NK-92 treated with Interleukin-12 subunit alpha and Interleukin-12 subunit beta, amount 100 ng/mL, for 24 hours (cell line): Measurements from ENCODE around the gene ARFIP1.
"Not testable (repeated sequence)": the region's sequence is repeated elsewhere in the genome, so short reads cannot be mapped to it uniquely, and the experiment has no call there.

ENCODE experiments used
- DNase-seq: peaks from one replicate; lab custom pipeline; 2025; lab: John Stamatoyannopoulos, UW

The ARFIP1 gene, protein sequence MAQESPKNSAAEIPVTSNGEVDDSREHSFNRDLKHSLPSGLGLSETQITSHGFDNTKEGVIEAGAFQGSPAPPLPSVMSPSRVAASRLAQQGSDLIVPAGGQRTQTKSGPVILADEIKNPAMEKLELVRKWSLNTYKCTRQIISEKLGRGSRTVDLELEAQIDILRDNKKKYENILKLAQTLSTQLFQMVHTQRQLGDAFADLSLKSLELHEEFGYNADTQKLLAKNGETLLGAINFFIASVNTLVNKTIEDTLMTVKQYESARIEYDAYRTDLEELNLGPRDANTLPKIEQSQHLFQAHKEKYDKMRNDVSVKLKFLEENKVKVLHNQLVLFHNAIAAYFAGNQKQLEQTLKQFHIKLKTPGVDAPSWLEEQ

DNA sequence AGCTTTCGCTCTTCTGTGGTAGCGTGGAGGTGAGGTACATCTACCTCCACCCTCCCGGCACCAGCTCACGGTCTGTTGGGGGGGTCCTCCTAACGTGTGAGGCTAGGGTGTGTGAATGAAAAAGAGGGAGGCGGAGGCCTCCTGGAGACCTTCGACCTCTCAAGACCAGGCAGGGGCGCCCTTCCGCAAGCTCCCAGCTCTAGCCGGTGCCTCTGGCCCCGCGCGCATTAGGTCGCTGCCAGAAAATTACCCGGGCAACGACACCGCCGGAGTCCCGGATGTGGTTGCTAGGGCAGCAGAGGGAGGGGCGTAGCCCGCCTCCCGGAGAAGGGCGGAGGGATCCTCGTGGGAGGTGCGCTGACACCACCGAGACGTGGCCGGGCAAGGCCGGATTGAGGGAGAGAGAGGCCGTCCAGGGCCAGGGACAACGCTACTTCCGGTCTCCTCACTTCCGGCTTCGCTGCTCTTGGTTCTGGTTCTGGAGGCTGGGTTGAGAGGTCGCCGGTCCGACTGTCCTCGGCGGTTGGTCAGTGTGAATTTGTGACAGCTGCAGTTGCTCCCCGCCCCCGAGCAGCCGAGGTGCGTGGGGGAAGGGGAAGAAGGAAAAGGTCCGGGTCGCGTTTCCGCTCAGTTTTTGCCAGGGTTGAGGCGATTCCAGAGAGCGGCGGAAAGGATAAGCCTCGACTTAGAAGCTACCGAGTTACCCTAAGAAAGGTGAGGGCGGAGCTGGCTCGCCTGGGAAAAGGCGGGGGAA lies at the start of gene ARFIP1, which contains the start of gene TIGD4:
TSS of gene ARFIP1 (plus strand) at position 442 of the 754 bp plus-strand sequence. CDS start 49,680 bp downstream, outside the sequence.
TSS of gene TIGD4 (minus strand) at position 218 of the 754 bp plus-strand sequence. CDS start 8,726 bp downstream, outside the sequence.
- DNase-seq, result peak; percentile 94

DNA sequence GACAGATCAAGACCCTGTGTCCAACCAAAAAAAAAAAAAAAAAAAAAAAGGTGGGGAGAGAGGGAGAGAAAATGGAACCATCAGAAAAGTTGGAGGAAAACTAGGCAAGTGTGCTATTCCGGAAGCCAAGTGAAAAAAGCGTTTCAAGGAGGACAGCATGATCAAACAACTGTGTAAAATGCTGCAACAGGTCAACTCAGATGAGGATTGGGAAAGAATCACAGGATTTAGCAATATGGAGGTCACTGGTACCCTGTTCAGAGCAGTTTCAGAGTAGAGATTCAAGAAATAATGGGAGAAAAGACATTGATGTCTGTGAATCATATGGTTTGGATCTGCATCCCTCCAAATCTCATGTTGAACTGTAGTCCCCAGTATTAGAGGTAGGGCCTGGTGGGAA lies 47.8 kb upstream of the ARFIP1 start:
- DNase-seq, result no peak

DNA sequence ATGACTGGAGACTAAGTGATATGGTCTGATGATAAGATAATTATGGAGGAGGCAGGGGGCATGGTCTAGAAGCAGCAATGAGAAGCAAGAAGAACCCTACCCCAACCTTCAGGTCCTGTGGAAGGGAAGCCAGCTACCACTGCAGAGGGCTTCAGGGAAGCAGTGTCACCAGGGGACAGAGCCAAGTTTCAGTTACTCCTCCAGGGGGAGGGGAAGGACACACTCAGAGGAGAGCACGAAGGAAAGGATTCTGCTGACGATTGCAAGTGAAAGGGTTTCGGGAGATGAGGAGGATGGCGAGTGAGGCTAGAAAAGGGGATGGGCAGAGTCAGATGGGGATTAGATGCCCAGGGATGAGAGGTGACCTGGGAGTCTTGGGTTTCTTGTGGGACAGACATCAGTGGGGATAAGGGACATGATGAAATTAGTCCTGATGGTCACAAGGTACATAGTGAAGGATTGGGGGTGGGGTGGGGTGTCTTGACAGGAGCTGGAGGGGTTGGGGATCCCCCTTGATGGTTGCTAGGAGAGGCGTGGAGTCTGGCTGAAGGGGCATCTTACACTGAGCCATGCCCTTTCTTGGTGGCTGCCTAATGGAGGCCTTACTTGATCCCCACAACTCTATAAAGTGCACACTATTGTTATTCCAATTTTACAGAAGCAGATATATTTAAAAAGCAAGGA lies 45.6 kb upstream of the ARFIP1 start:
- DNase-seq, result no peak

DNA sequence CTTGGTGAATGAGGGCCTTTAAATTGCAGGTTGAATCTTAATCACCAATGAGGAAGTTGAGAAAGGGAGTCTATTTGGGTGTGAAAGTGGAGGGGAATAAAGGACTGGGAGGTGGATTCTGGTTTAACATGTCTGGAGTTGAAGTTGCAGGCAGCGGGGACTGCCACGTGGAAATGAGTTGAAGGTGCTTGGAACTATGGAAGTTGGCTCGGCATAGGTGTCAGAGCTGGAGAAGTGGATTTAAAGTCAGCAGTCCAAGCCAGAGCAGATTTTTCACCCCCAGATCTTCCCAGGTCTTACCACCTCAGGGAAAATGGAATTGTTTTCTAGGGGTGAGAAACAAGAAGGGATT lies 45.1 kb upstream of the ARFIP1 start:
- no peak for DNase-seq

DNA sequence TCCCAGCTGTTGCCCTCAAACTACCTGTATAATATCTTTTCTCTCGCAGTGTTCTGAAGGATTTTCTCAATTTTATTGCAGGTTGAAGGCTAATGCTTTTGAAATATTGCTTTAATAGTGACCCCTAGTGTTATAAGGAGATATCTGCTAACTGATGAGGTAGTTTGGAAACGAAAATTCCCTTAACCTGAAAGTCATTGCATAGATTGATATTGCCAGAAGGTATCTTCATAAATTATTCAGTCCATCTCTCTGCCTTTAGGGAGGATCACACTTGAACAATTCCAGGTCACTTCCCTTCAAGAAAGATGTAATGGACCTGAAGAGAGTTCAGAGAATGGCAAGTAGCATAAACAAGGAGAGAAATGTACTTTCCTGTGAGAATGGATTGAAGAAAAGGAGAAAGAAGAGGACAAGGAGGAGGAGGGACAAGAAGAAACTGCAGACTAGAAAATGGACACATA lies 44.3 kb upstream of the ARFIP1 start:
- no peak for DNase-seq

DNA sequence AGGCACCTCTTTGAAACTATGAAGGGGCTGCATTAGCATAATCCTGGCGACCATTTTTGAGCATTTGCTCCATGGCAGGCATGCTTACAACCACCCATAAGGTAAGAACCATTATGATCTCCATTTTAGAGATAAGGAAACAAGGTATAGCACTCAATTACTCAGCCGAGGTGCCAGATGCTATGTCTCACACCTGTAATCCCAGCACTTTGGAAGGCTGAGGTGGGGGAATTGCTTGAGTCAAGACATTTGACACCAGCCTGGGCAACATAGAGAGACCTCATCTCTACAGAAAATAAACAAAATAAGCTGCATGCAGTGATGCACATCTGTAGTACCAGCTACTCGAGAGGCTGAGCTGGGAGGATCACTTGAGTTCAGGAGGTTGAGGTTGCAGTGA lies 43.8 kb upstream of the ARFIP1 start:
- no peak for DNase-seq

DNA sequence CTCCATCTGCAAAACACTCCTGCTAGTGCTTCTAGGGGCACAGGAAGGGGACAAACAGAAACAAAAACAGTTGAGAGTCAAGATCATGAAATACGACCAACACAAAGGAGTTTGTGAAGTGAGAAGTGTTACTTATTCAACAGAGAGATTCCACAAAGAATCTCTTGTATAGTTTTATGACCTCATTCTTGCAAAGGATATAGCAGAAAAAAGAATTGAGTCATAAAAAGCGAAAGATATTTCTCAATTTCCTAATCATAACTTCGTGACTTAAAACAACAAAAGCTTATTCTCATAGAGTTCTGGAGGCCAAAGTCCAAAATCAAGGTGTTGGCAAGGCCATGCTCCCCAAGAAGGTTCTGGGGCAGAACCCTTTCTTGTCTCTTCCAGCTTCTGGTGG lies 40.9 kb upstream of the ARFIP1 start:
- DNase-seq, result no peak

DNA sequence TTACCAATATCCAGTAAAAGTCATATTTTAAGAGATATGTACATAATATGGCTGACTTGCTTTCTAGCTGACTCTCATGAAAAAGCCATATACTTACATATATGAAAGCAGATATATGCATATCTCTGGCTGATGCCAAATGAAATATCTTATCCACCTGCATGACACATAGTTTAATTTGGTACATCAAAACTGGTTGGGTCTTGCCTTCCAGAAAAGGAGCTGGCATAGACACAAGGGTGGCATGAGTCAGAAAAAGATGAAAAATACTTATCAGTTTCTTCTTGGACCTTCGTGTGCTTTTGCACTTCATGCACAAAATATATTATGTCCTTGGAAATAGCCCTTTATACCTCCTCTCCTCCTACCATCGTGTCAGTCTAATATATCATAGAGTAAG lies 32.3 kb upstream of the ARFIP1 start:
- DNase-seq, result no peak

DNA sequence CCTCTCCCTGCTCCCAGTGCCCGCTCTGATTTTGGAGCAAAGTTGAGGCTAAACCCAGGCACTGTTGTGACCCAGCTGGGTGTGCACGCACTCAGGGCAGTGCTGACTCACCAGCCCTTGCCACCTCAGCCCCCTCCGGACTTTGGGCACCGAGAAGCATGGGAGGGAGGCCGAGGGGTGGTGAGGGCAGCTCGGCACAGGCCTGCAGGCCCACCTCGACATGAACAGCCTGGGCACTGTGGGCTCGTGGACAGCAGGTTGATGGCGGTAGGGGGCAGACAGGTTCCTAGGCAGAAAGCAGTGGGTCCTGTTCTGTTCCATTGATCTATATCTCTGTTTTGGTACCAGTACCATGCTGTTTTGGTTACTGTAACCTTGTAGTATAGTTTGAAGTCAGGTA lies 31.1 kb upstream of the ARFIP1 start:
- no peak for DNase-seq

DNA sequence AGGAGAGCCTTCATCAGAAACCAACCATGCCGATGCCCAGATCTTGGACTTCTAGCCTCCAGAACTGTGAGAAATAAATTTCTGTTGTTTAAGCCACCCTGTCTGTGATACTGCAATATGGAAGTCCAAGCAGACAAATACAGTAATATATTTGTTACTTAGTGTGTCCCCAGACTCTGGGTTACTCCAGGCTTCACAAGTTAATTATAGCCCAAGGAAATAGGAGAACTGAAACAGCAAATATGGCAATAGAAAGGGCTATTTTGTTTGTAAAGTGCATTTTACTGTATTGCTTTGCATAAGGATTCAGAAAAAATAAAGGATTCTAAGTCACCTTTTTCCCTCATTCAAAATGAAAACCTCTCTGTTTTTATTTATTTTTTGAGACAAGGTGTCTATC lies 16.0 kb upstream of the ARFIP1 start:
- no peak for DNase-seq

DNA sequence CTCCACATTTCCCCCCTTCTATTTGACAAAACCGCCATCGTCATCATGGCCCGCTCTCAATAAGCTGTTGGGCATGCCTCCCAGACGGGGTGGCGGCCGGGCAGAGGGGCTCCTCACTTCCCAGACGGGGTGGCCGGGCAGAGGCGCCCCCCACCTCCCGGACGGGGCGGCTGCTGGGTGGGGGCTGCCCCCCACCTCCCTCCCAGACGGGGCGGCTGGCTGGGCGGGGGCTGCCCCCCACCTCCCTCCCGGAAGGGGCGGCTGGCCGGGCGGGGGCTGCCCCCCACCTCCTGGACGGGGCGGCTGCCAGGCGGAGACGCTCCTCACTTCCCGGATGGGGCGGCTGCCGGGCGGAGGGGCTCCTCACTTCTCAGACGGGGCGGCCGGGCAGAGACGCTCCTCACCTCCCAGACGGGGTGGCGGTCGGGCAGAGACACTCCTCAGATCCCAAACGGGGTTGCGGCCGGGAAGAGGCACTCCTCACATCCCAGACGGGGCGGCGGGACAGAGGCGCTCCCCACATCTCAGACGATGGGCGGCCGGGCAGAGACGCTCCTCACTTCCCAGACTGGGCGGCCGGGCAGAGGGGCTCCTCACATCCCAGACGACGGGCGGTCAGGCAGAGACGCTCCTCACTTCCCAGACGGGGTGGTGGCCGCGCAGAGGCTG lies 14.6 kb upstream of the ARFIP1 start:
- not testable (repeated sequence) for DNase-seq

DNA sequence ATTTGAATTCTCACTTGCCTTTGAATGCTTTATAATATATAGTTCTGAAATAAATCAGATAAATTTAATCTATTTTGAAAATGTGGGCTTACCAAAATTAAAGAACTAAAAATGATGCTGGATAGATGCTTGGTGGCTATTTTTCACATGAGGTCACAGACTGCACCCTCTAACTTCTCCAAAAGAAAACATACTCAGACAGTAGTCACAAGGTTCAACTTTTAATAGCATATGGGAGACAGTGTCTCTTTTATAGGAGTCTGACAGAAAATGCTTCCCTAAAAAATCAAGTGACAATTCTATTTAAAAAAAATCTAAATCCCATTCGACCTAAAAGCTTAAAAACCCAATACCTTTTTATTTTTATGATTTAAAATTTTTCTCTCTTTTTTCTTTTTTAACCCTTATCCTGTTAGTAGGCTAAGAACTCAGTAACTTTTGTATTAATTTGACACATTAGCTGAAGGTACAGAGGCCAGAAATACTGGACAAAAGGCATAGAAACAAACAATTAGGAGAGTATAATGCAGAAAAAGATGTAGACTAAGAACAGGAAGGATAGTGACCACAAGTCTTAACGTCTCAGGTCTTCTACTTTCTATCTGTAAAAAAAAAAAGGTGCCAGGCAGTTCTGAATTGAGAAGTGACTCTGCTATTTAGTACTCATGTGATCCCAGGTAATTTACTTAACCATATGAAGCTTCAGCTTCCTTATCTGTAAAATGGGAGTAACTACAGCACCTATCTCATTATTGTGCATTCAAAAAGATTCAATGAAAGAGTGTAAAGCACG lies 7.8 kb upstream of the ARFIP1 start:
- no peak for DNase-seq

DNA sequence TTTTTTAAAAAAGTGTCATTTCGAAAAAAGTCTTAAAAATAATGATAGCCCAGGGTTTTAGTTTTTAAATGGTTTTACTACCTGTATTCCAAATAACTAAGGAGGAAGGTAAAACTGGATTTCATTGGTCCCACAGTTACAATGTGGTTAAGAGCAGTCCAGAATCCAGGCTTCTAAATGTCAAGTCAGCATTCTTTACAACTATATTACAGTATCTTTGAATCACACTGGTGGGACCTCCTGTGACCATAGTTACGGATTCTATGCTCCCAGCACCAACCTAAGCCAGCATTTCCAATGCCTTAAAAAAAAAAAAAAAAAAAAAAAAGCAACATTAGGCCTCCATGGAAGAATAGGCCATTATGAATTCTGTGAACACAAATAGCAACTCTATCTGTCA lies 6.4 kb upstream of the ARFIP1 start:
- no peak for DNase-seq

DNA sequence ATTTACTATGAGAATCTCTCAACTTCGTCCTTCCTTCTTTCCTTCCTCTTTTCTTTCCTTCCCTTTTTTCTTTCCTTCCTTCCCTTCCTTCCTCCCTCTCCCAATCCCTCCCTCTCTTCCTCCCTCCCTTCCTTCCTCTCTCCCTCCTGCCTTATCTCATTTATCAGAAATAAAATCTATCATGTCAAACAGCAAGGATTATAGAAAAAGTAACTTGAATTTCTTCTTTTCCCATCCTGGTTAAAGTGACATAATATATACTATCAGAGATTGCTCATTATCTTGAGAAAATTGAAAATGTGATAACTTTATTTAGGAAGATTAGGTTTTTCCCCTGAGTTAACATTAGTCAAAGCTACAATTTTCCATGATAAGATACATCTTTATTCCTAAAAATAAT lies 5.8 kb upstream of the ARFIP1 start:
- no peak for DNase-seq

DNA sequence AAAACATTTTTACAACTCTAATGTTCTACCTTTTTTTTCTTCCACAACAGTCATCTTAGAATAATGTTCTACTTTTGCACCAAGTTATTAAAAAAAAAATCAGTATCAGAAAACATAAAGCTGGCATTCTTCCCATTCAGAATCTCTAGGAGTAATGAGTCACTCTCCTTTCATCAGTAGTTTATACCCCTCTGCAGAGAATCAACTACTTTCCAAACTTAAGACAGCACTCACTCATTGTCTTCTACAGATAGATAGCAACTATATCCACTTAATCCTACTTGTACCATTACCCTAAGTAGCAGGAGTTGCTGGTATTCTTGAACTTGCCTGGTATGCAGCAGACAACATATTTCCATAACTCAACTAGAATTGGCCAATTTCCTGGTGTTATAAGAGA lies 3.4 kb upstream of the ARFIP1 start:
- DNase-seq, result no peak

DNA sequence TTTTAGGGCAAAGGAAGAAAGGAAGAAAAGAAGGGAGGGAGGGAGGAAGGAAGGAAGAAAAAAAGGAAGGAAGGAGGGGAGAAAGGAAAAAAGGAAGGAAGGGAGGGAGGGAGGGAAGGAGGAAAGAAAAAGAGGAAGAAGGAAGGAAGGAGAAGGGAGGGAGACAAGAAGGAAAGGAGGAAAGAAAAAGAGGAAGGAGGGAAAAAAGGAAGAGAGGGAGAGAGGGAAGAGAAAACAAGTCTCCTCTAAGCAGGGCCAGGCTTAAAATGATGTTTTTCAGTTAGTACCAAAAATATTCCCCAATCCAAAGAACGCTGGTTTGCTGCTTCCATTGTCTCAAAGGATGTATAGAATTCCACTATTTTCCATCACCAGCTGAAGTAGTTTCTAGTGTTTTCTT lies 2.3 kb upstream of the ARFIP1 start:
- no peak for DNase-seq

DNA sequence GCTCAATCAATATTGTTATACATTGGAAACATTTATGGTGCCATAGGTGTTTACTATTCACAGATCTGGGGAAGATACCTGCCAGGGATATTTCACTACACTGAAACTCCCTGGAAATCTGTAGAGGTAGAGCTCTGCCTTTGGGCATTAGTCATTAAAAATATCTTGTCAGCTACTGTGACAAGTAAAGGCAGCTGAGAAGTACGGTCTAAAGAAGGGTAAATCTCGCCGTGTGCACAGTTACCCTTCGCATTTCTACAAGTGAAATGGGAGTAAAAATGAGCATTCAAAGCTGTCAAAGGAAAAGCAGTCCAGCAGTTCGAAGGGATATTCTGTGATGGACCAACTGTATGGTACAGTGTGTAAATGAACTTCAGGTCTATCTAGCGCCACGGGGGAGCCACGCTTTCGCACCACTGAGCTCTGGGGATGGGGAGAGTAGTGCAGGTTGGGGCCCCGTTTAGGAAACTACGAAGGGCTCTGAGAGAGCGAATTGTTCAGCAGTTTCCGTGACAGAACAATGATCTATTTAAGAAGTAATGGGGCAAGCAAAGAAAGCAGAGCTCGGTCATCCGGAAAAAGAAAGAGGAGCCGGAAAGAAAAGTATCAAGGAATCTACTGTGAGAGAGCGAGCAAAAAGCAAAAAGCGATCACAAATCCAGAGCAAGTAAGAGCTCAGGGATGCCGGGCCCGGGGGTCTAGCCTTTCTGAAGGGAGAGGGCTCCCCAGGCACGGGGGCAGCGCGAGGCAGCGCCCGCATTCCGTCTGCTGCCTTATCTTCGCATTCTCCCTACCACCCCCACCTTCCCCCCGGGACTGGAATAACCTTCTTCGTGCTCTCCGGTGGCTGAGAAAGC lies 870 bp upstream of the ARFIP1 start:
- peak; percentile 41 for DNase-seq

DNA sequence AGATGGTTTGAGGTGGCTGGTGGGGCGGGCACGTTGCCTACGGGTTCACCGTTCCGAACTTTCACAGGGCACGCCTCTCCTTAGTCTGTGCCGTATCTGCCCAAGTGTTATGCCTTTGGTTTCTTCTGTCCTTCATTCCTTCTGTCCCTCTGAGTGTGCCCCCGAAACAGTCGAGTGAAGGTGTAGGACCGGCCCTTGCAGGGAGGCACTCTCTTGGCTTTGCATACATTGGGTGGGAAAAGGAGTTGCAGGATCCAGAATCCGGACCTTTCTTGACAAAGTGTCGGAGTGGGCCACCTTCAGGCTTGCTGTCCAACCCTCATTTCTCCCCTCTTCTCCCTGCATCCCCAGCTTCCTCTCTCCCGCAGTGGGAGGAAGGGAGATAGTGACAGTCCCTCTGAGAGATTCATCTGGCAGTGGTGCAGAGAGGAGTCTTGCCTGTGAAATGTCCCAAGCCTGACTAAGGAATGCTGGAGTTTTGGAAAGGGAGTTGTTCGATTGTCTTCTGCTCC lies 569 bp downstream of the ARFIP1 start:
- DNase-seq, result no peak

DNA sequence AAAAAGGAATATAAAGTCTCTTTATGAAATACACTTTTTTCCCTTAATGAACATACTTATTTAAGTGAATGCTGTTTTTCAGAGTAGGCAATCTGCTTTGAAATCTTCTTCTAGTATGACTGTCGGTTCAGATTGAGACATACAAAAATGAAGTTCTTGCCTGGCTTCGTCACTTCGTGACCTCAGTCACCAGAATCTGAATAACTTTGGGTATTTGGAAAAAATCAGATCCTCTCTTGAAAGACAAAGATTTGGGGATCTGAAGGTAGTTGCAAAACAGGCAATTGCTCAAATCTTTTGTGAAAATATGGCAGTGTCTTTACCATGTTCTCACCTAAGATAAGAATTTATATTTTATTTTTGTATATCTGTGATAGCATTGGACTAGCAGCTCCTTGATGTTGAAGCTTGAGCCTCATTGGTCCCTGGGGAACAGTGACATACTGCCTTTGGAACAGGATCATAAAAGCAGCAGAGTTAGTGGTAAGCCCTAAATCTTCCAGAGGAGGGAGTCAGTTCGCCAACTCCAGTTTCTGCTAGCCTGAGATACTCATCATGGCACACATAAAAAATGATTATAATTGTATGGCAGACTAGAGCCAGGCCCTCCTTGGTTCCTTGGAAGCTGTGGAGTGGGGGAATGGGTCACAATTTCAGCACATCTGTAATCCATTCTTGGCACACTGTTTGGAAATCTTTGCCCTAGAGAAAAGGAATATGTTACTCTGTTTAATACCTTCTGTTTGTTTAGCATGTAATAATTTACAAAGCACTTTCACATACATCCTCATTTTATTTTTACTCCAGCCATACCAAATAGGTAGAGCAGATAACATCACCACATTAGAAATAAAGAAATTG lies 5.0 kb downstream of the ARFIP1 start:
- no peak for DNase-seq
